Ramos (cell line): ENCODE results near the gene LIPE.
"Not testable (repeated sequence)": the region's sequence is repeated elsewhere in the genome, so short reads cannot be mapped to it uniquely, and the experiment has no call there.

Source experiments
- in situ Hi-C: fragments of 300-500 bp; cut with MboI; formaldehyde crosslinking; loops from one replicate; pipeline ENCODE4 v1.14.3; 2022; ENCODE audit warnings: low sequenced_read_pairs; ENCODE audit not compliant: unreplicated experiment

The LIPE gene, protein sequence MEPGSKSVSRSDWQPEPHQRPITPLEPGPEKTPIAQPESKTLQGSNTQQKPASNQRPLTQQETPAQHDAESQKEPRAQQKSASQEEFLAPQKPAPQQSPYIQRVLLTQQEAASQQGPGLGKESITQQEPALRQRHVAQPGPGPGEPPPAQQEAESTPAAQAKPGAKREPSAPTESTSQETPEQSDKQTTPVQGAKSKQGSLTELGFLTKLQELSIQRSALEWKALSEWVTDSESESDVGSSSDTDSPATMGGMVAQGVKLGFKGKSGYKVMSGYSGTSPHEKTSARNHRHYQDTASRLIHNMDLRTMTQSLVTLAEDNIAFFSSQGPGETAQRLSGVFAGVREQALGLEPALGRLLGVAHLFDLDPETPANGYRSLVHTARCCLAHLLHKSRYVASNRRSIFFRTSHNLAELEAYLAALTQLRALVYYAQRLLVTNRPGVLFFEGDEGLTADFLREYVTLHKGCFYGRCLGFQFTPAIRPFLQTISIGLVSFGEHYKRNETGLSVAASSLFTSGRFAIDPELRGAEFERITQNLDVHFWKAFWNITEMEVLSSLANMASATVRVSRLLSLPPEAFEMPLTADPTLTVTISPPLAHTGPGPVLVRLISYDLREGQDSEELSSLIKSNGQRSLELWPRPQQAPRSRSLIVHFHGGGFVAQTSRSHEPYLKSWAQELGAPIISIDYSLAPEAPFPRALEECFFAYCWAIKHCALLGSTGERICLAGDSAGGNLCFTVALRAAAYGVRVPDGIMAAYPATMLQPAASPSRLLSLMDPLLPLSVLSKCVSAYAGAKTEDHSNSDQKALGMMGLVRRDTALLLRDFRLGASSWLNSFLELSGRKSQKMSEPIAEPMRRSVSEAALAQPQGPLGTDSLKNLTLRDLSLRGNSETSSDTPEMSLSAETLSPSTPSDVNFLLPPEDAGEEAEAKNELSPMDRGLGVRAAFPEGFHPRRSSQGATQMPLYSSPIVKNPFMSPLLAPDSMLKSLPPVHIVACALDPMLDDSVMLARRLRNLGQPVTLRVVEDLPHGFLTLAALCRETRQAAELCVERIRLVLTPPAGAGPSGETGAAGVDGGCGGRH

DNA sequence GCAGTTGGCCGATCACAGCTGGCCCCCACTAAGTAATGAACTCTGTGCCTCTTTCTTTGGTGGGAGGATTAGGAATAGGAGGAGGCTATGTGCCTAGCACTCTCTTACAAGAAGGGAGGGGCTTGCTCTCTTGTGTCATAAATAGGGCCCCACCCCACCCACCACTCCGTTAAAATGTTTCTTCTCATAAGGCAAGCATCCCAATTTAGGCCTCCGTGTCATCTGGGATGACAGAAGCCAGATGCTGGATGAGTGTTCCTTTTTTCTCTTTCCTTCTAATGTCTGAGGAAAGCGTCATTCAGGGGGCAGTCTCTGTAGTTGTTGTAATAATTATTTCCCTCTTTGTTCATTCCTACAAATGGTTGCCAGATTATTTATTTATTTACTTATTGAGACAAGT is at the start of gene LIPE:
Gene LIPE (minus strand): TSS at position 76 of the 400 bp plus-strand sequence. CDS start 239 bp downstream, outside the sequence.
- in situ Hi-C loops, result no loop called here

DNA sequence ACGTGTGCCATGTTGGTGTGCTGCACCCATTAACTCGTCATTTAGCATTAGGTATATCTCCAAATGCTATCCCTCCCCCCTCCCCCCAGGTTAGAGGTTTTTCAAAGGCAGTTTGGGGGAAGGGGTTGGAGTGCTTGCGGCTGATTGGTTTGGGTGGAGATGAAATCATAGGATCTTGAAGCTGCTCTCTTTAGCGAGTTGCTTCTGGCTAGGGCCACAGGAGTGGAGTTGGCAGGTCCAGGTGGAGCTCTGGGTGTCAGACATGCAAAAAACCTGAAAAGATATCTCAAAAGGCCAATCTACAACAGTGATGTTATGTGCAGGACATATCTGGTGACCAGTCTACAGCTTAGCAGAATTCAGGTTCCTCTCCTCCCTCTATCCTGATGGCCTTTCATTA is 48.2 kb upstream of the LIPE start:
- in situ Hi-C loops, result no loop called here

DNA sequence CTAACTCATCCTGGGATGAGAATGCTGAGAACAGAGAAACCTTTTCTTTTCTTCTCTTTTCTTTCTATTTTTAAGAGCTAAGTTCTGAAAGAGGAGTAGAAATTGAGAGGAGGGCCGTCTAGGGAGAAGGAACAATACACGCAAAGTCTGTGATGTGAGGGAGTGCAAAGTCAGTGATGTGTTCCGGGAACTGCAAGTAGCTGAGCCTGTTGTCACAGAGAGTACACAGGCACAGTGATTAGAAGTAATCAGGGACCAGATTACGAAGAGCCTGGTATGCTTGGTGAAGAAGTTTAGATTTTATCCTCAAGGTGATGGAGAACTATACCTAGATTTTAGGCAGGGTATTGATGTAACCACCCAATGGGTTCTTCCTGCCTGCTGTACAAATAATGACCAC is 47.6 kb upstream of the LIPE start:
- in situ Hi-C loops, result no loop called here

DNA sequence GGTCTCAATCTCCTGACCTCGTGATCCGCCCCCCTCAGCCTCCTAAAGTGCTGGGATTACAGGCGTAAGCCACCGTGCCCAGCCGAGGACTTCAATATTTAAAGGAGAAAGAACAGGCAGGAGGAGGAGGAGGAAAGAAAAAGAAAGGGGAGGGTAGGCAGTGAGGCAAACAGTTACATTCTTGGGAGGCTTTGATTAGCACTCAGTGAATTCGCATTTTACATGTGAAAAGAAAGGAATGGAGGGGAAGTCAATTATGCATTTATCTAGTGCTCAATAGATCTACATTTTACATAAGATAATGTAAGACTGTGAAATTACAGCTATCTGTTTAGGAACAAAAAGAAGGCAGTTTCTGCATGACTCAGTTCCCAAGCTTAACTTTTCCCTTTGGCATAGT is 46.5 kb upstream of the LIPE start:
- in situ Hi-C loops, result no loop called here

DNA sequence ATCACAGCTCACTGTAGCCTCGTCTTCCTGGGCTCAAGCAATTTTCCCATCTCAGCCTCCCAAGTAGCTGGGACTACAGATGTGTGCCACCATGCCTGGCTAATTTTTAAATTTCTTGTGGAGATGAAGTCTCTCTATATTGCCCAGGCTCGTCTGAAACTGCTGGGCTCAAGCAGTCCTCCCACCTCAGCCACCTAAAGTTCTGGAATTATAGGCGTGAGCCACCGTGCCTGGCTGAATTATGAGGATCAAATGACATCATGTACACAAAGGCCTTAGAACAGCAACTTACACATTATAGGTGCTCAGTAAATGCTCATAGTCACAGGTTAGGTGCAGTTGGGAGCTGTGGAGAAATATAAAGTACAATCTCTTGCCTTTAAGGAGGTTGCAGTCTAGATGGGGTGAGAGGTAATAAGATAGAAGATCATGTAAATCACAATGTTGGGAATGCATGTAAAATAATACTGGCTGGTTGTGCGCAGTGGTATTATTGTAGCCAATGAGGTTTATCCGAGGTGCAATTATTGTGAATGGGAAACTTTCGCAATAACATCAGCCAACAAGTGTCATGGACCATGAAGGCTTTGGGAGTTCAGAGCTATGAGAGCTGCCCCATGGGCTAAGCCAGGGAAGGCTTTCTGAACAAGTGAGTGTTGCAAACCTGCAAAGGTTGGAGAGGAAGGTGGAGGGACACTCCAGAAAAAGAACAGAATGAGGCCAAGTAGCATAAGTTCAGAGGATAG is 45.4 kb upstream of the LIPE start:
- in situ Hi-C loops, result no loop called here

DNA sequence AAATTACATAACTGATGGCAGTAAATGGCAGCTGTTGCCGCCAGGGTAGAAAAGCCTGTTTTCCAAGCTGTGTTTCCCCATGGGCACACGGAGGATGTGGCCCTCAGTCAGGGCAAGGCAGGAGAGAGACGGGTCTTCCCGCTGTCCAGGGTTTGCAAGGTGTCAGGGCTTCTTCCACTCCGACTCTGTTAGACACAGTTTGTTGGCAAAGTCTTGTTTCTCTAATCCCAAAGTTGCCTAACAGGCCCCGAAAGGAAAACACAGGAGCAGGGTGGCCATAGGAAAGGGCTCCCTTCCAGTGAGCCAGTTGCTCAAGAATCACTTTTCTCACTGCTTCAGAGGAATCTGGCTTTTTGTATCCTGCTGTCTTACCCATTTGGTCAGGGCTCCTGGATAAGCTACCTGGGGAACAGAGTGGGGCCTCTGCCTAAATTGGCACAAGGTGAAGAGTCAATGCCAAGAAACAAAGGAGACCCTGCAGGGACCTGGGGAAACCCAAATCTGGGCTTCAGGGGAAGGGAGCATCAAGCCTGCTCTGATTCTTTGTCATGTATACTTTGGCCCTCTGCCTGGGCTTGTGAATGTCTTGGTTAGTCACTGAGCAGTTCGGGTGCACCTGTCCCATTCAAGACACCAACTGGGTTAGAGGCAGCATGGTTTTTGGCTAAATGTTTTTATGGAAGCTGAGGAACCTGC is 44.5 kb upstream of the LIPE start:
- in situ Hi-C loops, result no loop called here

DNA sequence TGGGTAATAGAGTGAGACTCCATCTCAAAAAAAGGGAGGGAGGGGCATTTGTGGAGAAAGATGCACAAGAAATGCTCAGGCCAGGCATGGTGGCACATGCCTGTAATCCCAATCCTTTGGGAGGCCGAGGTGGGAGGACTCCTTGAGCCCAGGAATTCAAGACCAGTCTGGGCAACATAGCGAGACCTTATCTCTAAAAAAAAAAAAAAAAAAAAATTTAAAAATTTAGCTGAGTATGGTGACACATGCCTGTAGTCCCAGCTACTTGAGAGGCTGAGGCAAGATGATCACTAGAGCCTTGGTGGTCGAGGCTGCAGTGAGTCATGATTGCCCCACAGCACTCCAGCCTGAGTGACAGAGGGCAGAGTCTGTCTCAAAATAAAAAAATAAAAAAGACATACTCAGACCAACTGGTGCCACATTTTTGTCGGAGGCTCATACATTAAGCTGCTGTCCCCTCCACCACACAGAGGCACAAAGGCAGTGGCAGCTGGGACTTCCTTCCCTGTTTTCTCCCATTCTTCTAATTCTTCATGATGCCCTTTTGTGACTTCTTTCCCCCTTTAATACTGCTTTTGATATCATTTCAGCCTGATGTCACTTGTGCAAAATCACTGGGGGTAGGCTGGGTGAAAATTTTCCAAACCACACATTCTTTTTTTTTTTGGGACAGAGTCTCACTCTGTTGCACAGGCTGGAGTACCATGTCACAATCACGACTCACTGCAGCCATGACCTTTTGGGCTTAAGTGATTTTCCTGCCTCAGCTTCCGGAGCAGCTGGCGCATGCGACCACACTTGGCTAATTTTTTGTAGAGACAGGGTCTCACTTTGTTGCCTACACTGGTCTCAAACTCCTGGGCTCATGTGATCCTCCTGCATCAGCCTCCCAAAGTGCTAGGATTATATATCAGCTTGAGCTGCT is 42.4 kb upstream of the LIPE start:
- in situ Hi-C loops, result no loop called here

DNA sequence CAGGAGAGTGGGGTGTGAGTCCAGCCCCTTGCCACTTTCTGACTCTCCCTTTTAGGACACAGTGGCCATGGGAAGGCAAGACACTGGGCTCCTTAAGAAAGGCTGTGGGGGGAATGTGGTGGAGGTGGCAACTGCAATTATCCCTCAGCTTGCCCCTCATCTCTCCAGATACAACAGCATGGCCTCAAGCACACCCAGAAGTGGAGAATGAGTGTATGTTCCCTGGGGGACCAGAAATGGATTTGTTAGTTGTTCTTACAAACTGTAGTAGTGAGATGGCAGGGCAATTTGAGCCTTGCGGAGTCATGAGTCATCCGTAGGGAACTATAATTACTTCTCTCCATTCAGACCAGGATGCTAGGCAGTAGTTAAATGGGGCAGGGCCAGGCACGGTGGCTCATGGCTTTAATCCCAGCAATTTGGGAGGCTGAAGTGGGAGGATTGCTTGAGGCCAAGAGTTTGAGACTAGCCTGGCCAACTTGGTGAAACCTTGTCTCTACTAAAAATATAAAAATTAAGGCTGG is 41.1 kb upstream of the LIPE start:
- in situ Hi-C loops, result no loop called here

DNA sequence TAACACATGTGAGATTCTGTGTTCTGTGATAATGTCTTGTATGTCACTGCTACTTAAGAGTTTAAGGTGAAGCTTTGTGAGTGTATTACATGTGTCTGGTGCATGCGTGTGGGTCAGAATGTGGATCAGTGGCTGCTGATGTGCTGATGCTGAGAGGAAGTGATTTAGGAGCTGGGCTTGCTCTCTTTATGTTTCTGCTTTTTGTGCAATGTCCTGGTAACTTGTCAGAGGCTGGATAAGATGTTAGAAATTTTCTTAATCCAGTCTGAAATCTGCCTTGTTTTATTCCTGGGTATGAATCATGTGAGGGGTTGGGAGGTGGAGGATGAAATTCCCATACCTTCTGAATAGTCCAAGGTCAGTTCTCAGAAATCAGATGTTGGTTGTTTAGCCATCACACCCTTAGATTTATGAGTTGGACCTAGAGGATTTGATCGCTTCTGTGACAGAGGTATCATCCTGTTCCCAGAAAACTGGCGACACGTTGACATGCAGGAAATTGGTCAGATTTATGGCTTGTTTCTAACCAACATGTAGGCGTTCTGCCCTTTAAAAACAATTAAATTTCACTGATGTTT is 40.1 kb upstream of the LIPE start:
- in situ Hi-C loops, result no loop called here

DNA sequence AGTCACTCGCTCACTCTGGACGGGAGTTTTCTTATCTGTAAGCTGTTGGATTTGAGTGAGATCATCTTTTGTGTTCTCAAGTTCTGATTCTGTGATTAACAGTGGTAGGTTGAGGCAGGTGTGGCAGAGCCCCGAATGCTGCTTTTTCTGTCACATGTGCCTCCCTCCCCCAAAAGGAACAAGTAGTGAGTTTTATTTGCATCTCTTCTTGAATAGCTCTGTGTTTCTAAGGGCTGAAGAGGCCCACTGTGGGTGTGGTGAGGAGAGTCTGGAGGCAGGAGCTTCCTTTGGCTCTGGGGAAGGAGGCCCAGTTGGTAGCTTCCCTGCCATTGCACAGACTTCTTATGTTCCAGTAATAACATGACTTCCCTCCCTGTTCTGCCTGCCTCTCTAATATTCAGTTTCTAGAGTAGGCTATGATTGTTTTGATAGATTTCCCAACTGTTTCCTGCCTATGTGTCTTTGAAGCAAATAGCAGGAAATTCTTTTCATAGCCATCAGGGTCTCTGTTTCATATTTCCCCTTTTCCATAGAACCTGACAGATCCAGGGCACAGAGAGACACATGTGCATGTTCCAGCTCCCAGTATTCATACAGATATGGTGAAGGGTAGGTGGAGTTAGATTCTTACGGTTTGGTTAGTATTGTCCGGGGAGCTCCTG is 39.5 kb upstream of the LIPE start:
- in situ Hi-C loops, result no loop called here

DNA sequence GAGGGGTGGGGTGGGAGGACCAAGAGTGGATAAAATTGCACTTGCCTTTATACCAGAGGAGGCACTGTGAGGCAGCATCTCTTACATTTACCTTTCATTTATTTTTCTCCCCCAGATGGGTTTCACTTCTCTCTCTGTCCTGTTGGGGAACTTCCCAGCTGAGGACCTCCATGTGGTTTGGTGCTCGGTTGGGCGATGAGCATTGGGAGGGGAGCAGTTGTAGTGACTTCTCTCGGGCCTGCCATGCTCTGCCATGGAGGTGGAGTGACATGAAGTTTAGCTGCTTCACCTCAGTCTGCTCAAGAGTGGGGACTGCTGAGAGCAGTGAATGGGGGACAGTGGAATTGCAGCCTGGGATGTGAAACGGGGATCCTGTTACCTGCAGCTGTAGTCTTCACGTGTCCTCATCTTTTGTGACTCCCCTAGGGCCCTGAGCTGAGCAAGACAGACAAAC is 38.7 kb upstream of the LIPE start:
- in situ Hi-C loops, result no loop called here

DNA sequence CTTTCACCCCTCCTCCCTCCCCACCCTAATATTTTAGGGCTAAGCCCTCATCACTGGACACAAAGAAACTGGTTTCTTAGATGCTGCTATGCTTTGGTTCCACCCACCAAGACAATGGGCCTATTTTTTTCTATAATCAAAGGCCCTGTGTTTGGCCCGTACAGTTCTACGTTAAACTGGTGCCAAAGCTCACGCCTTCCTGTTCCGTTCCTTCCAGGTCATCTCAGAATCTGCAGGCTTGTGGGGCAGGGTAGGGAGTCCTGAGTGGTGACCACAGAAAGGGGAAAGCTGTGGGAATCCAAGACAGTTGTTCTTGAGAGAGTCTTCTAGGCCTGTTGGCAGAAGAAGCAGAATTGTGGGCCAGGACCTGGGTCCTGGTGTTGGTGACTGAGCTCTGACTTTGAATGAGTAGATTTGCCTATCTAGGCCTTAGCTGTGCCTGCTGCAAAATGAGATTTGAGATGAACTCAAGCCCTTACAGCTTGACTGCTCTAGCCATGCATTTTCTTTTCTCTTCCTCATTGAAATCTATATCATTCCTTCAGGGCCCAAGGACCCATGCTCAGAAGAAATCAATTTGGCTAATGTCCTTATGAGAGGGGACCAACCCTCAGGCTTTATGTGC is 34.6 kb upstream of the LIPE start:
- in situ Hi-C loops, result no loop called here

DNA sequence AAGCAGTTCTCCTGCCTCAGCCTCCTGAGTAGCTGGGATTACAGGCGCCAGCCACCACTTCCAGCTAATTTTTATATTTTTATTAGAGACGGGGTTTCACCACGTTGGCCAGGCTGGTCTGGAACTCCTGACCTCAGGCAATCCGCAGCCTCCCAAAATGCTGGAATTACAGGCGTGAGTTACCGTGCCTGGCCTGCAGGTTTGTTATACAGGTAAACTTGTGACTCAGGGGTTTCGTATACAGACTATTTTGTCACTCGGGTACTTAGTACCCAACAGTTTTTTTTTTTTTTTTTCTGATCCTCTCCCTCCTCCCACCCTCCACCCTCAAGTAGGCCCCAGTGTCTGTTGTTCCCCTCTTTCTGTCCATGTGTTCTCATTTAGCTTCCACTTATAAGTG is 34.0 kb upstream of the LIPE start:
- in situ Hi-C loops, result not testable (repeated sequence)

DNA sequence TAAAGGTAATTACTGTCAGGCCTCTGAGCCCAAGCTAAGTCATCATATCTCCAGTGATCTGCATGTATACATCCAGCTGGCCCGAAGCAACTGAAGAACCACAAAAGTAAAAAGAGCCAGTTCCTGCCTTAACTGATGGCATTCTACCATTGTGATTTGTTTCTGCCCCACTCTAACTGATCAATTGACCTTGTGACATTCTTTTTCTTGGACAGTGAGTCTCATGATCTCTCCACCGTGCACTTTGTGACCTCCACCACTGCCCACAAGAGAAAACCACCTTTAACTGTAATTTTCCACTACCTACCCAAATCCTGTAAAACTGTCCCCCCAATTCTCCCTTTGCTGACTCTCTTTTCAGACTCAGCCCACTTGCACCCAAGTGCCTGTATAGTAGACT is 32.7 kb upstream of the LIPE start:
- in situ Hi-C loops, result no loop called here

DNA sequence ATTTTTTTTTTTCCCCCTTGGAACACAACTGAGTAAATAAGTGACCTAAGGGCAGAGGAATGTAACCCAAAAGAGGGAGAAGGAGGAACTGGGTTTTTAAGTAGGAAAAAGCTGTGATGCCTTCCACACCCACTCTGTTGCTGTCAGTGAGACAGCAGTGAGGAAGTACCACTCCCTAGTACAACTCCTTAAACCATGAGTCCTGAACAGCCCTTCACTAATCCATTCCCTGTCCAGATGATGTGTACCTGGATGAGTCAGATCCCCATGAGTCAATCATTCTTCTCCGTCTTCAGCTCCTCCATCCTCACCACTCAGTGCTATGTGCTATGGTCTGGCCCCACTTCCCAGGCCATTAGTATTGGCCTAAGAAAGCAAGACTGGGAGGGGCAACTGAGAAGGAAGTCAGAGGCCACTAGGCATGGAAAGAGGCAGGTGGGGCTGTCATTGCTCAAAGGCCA is 28.5 kb upstream of the LIPE start:
- in situ Hi-C loops, result no loop called here

DNA sequence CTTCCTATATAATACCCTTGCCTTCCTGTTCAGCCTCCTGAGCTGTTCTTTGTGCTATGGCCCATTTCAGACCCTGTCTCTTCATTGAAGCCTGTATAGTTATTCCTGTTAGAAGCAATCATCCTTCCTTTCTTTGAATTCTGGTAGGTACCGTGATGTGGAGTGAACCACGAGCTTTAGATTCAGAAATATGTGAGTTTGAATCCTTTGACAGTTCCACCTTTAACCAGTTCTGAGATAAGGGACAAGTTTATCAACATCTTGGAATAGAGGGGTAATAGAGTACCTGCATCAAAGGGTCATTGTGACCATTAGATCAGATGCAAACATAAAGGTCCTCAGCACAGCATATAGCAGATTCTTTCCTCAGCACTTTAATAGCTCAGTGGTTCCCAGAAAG is 27.9 kb upstream of the LIPE start:
- in situ Hi-C loops, result no loop called here

DNA sequence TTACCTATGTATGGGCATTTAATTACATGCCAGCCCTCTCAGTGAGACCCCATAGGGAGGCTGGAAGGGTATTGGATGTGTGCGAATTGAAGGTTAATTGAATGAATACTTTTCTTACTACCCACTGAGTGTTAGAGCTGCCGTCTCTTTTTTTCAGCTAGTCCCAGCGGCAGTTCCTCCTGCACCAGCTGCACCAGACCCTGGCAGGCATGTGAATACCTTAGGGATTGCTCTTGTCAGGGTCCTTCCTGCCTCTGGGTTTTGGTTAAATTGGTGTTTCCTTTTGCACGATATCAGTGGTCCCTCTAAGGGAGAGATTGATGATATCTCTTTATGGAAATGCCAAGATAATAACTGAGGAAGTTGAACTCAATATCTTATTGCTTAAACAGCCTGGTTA is 25.4 kb upstream of the LIPE start:
- in situ Hi-C loops, result loop anchor here (5.0 kb wide), 1 partner anchor 75 kb away; the partner anchor contains the start of gene CEACAM1
